ENCODE measurements around the gene GPRASP3. TPM values are rescaled to one million over a fixed set of nuclear protein-coding genes. Genes with fewer than 3 reads are reported as not detected.
"Not testable (repeated sequence)": the region's sequence is repeated elsewhere in the genome, so short reads cannot be mapped to it uniquely, and the experiment has no call there.

Gene GPRASP3
- total RNA-seq, result 4.6 and 4.7 TPM in 2 replicates

DNA sequence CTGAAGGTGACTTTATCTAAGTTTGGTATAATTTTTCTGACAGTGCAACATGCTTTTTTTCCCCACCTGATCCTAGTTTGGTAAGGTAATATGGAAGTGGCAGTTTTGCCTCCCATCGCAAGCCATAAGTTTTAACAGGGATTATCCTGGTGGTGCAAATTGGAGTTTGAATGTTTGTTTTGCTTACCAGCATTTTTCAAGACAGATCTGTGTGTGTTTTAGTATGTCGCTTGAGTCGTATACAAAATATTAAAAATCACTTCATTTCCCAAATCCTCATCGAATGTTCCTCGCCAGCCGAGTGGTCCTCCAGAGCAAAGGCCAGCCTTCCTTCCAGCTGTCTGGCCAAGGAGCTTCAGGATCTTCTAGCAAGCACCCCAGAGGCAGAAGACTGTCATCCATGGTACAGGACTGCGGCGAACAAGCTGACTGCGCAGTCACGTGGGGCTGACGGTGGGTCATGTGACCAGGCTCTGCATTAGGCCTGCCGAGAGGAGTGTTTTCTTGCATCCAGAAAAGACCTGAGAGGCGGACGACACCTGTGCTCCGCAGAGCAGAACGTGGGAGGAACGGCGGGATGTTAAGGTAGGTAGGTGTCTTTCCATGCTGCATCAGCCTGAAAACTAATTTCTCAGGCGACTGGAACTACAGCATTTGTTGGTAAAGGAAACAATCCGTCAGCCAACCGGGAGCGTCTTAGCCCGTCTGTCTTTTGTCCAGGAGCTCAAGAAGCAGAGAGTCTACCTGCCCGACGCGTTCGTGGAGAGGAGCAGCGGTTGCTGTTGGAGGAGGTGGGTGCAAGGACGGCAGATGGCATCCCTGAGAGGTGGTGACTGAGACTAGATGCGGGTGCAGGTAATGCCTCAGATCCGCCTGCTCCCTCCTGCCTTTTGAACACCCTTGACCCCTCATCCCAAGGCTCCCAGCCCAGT lies at the start of gene GPRASP3:
TSS of gene GPRASP3 (plus strand) at position 507 of the 932 bp plus-strand sequence. CDS start 28,253 bp downstream, outside the sequence.
- DNase-seq (ENCODE audit: low read depth in 2 of 2), result peak; percentile 43 to 80

GRCh38 chrX:102672856-102673255 lies 47.7 kb upstream of the GPRASP3 start:
- DNase-seq (ENCODE audit: low read depth in 2 of 2), result no peak

- not testable (repeated sequence) for DNase-seq (ENCODE audit: low read depth in 2 of 2)
These were observed 43.1 kb upstream of the GPRASP3 start for GRCh38 chrX:102677479-102677878.

DNA sequence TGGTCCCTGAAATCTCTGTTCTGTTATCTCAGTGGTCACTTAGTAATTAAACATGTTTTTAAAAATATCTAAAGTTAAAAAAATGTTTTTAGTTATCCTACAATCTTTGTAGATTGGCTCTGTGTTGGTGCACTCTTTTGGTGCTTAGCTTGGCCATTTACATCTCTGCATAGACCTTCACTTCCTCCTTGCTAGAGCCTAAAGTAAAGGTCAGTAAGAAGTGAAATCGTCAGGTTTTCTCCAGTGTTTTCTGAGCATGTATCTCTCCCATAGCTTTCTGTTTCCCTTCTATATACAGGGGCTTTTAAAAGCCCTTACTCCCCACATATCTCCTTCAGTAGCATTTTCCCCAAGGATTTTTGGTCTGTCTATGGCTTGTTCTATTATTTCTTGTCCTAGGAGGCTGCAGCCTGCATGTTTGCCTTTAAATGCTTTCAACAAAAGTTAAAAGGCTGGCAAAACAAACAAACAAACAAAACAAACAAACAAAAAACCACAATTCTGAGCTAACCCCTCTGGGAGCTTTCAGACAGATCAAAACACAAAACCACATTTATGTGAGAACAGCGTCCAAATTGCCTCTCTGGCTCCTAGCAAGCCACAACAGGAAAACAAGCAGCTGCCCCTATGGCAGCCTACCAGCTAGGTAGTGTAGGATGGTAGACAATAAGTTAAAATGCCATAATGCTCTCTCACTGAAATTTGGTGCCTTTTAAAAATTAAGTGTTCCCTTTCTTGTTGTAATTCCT lies 35.6 kb upstream of the GPRASP3 start:
- DNase-seq (ENCODE audit: low read depth in 2 of 2), result no peak

GRCh38 chrX:102694749-102695148 lies 25.8 kb upstream of the GPRASP3 start:
- no peak for DNase-seq (ENCODE audit: low read depth in 2 of 2)

DNA sequence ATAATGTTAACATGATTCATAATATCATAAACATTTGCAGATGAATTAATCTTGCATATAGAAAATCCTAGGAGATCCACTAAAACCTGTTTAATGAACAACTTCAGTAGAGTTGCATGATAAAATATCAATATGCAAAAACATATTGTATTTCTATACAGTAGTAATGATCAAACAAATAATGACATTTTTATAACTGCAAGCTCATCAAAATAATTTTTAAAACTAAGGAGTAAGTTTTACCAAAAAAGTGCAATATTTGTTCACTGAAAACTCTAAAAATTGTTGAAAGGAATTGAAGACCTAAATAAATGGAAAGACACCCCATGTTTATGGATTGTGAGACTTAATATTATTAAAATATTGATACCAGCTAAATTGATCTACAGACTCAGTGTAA lies 24.2 kb upstream of the GPRASP3 start:
- no peak for DNase-seq (ENCODE audit: low read depth in 2 of 2)

- peak; percentile 11 to 37 for DNase-seq (ENCODE audit: low read depth in 2 of 2)
These were observed 23.0 kb upstream of the GPRASP3 start for GRCh38 chrX:102697494-102697893.

DNA sequence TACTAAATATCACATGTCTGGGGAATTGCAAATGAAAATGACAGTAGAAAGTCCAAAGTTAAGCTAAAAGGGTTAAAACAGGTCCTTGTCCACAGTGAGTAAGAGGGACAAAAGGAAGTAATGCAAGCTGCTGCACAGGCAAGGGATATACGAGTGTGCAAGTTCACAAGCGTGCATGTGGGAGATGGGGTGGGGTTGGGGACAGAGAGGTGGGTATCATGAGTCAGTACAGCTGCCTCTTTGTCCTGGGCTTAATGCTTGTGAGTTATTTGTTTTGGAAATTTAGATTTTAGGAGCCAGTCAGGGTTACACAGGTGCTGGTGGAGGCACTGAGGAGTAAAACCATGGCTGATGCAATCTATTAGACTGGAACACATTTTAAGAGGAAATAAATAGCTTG lies 11.6 kb upstream of the GPRASP3 start:
- DNase-seq (ENCODE audit: low read depth in 2 of 2), result no peak

- no peak for DNase-seq (ENCODE audit: low read depth in 2 of 2)
These were observed 8.7 kb upstream of the GPRASP3 start for GRCh38 chrX:102711872-102712215.

- peak in 1 of 2 donors; percentile 19 for DNase-seq (ENCODE audit: low read depth in 2 of 2)
These were observed 8.2 kb upstream of the GPRASP3 start, which contains the start of gene GPRASP2 for GRCh38 chrX:102712216-102712966. Gene GPRASP2 (plus strand): TSS chrX:102712448. CDS start chrX:102714870, 2,422 bp downstream.

GRCh38 chrX:102712981-102713625 lies 7.4 kb upstream of the GPRASP3 start:
- DNase-seq (ENCODE audit: low read depth in 2 of 2), result peak; percentile 17 to 57

- no peak for DNase-seq (ENCODE audit: low read depth in 2 of 2)
These were observed 5.5 kb upstream of the GPRASP3 start for GRCh38 chrX:102714994-102715393.

DNA sequence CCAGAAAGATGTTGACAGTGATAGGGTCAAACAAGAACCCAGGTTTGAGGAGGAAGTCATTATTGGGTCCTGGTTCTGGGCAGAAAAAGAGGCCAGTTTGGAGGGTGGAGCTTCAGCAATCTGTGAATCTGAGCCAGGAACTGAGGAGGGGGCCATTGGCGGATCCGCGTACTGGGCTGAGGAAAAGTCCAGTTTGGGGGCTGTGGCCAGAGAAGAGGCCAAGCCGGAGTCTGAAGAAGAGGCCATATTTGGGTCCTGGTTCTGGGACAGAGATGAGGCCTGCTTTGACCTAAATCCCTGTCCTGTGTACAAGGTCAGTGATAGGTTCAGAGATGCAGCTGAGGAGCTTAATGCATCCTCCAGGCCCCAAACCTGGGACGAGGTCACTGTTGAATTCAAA lies 4.6 kb upstream of the GPRASP3 start:
- no peak for DNase-seq (ENCODE audit: low read depth in 2 of 2)

DNA sequence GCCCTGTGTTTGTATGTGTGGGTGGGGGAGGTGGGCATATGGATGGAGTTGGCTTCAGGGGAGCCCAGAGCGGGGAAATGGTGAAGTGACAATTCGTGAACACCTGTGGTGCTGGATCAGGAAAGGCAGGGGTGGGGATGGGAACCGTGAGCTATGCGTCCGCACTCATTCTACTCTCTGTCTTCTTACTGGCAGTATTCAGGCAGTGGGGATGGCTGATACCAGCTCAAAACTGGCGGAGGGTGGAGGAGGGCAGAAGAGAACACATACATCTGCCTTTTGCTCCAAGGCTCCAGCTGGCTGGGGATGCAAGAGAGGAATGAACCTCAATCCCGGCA lies 595 bp downstream of the GPRASP3 start:
- DNase-seq (ENCODE audit: low read depth in 2 of 2), result not testable (repeated sequence)

GRCh38 chrX:102723456-102723855 lies 2.9 kb downstream of the GPRASP3 start:
- DNase-seq (ENCODE audit: low read depth in 2 of 2), result no peak

DNA sequence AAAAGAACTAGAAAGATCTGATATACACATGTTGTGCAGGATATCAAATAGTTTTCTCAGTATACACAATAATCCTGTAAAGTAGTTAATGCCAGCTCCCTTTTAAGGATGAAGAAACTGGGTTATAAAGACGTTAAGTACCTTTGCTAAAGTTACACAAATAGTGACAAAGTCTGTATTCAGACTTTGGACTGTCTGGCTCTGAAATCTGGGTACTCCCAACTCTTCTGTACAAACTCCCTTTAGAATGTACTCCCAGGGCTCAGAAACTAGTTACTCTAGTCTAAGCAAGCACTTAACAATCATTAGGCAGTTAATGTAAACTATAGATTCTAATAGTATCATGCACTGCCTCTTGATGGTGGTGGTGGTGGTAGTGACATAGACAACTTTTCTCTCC lies 7.2 kb downstream of the GPRASP3 start:
- no peak for DNase-seq (ENCODE audit: low read depth in 2 of 2)

DNA sequence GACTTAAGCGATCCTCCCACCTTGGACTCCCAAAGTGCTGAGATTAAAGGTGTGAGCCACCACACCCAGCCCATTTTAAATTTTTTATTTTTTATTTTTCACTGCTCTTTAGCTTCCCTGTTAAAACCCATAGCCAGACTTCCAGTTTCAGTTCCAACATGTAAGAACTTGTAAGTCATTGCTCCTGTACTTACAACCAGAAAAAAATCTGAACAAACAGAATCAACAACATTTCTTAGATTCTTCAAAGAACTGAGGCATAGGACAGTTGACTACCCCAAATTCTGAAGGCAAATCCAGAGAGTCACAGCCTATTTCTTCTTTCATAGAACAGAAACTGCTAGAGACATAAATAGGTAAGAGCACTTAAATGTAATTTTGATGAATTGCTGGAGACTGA lies 8.1 kb downstream of the GPRASP3 start:
- DNase-seq (ENCODE audit: low read depth in 2 of 2), result no peak

DNA sequence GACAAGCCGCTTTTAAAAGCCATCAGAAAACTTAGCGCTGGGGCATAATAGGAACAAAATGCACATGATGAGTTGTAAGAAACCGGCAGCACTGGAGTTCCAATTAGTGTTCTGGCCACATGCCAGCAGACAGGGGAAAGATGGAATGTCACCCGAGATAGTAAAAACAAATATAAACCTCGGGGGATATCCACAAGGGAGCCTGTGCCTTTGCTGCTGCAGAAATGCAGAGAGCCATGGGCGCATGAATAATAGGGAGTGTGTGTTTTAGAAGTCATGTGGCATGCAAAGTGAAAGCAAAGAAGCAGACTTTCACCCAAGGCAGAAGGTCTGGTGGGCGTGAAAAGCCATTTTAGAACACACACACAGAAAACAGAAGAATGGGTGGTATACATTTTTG lies 19.1 kb downstream of the GPRASP3 start:
- DNase-seq (ENCODE audit: low read depth in 2 of 2), result no peak

- DNase-seq (ENCODE audit: low read depth in 2 of 2), result no peak
These were observed 23.8 kb downstream of the GPRASP3 start for GRCh38 chrX:102744307-102744706.

DNA sequence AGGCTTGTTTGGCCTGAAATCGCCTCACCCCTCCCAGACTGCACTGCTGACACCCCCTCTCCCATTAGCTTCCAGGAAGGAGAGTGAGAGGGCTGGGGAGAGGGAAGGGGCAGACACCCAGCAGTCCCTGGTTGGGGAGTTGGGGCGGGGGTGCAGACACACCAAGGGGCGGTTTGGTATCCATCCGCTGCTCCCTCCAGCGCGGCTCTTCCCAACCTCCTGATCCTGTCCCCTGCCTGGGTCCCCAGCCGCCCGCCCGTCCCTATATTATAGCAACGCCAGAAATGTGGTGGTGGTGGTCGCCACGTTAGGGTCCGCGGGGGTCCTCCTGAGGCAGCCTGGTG lies 24.9 kb downstream of the GPRASP3 start:
- DNase-seq (ENCODE audit: low read depth in 2 of 2), result no peak

DNA sequence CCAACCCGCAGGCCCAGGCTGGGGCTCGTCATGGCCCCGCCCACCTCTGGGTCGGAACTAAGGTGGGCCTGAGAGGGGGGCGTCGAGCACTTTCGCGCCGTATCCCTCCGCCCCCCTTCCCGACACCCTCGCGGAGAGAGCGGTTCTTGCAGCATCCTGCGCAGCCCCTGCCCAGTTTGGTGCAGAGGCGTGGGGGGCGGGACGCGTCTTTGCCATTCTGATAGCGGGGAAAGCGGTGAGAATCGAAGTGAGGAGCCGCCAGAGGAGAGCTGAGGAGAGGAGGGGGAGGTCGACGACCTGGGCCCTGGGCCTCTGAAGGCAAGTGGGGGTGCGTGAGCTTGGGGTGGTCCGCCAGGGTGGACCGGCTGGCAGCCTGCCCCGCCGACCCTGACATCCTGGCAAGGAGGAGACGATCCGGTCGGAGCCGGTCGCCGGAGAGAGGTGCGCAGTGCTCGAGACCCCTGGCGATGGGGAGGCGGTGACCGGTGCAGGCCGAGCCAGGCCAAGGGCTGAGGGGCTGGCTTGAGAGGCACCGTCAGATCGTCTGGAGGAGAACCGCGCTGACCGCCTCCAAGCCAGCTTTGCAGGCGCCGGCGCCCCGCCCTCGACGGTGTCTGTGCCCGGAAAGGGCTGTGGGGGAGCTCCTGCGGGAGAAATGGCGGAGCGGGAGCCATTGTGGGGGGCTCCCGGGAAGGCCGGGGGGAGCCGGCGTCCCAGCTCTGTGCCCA lies 25.5 kb downstream of the GPRASP3 start:
- DNase-seq (ENCODE audit: low read depth in 2 of 2), result peak in 1 of 2 donors; percentile 19
